Neural progenitor cell (in vitro differentiated cells): ENCODE results near the gene NSMF. TPM values are rescaled to one million over a fixed set of nuclear protein-coding genes. Genes with fewer than 3 reads are reported as not detected.

ENCODE experiments used
- DNase-seq: peaks from one replicate; pipeline ENCODE4 v3.0.0-alpha.2; 2016; ENCODE audit warnings: low spot score
- H2AFZ ChIP-seq: fragments of 200-600 bp; sonication (generic); replicated peaks from 2 replicates; pipeline ENCODE4 v1.6.1; 2016; ENCODE audit warnings: antibody characterized with exemption
- H3F3A ChIP-seq: fragments of 200-600 bp; sonication (generic); 2 replicates; pipeline ENCODE4 v1.6.1; 2016; ENCODE audit warnings: antibody characterized with exemption, low read depth
- H3K27ac ChIP-seq: fragments of 200-600 bp; sonication (generic); 2 replicates; pipeline ENCODE4 v1.5.1; 2016; ENCODE audit warnings: mild to moderate bottlenecking
- H3K27me3 ChIP-seq: fragments of 200-600 bp; sonication (generic); 2 replicates; pipeline ENCODE4 v1.6.1; 2016; ENCODE audit warnings: mild to moderate bottlenecking, moderate library complexity
- H3K36me3 ChIP-seq: fragments of 200-600 bp; sonication (generic); 2 replicates; pipeline ENCODE4 v1.5.1; 2016
- H3K4me1 ChIP-seq: fragments of 200-600 bp; sonication (generic); 2 replicates; pipeline ENCODE4 v1.6.1; 2016; ENCODE audit warnings: mixed run types
- H3K4me2 ChIP-seq: fragments of 200-600 bp; sonication (generic); 2 replicates; pipeline ENCODE4 v1.6.1; 2016
- H3K4me3 ChIP-seq: fragments of 200-600 bp; sonication (generic); 2 replicates; pipeline ENCODE4 v1.5.1; 2016
- H3K79me2 ChIP-seq: fragments of 200-600 bp; sonication (generic); 2 replicates; pipeline ENCODE4 v1.6.1; 2016; ENCODE audit warnings: low read depth
- H3K9ac ChIP-seq: fragments of 200-600 bp; sonication (generic); 2 replicates; pipeline ENCODE4 v1.6.1; 2016
- H3K9me3 ChIP-seq: fragments of 200-600 bp; sonication (generic); 2 replicates; pipeline ENCODE4 v1.5.1; 2016; ENCODE audit warnings: low read depth
- H4K20me1 ChIP-seq: fragments of 200-600 bp; sonication (generic); 2 replicates; pipeline ENCODE4 v1.6.1; 2016; ENCODE audit warnings: low read depth
- H3K27ac Mint-ChIP-seq: 3 replicates; pipeline ENCODE4 v1.8.0; 2021; ENCODE audit warnings: mixed read lengths
- H3K27me3 Mint-ChIP-seq: 2 replicates; pipeline ENCODE4 v1.8.0; 2022; ENCODE audit warnings: low read depth, mild to moderate bottlenecking, inconsistent platforms, moderate library complexity, mixed read lengths; ENCODE audit not compliant: insufficient read depth
- H3K36me3 Mint-ChIP-seq: 3 replicates; pipeline ENCODE4 v1.8.0; 2021; ENCODE audit warnings: mixed read lengths
- H3K4me1 Mint-ChIP-seq: 3 replicates; pipeline ENCODE4 v1.8.0; 2021; ENCODE audit warnings: mixed read lengths
- H3K4me3 Mint-ChIP-seq: 3 replicates; pipeline ENCODE4 v1.8.0; 2021; ENCODE audit warnings: mild to moderate bottlenecking, moderate library complexity, mixed read lengths
- H3K9me3 Mint-ChIP-seq: 3 replicates; pipeline ENCODE4 v1.8.0; 2020; ENCODE audit warnings: mixed read lengths
- EZH2 ChIP-seq: fragments of 200-600 bp; sonication (generic); IDR thresholded peaks from 2 replicates; pipeline ENCODE4 v1.6.1; 2017; ENCODE audit warnings: antibody characterized with exemption, mild to moderate bottlenecking, moderate library complexity
- EZH2phosphoT487 ChIP-seq: fragments of 200-600 bp; sonication (generic); IDR thresholded peaks from 2 replicates; pipeline ENCODE4 v1.6.1; 2017; ENCODE audit warnings: antibody characterized with exemption
- total RNA-seq: library from RNA; depleted of rRNA; stranded (reverse); fragments of >200 nt; gene quantifications from 2 replicates; pipeline ENCODE4 v1.2.3, GENCODE V29; 2015; ENCODE audit warnings: low replicate concordance
- TF ChIP-seq, protein P1 (sequence below): fragments of 200-600 bp; sonication (generic); IDR thresholded peaks from 2 replicates; pipeline ENCODE4 v1.5.1; 2017; ENCODE audit warnings: antibody characterized with exemption, mild to moderate bottlenecking

NSMF gene
- total RNA-seq, 1 donor from 2014 or later: 17.1 TPM

- peak overlapping the region; percentile 96 for H2AFZ ChIP-seq
- H3K36me3 ChIP-seq: no peaks in the 10 kb centered on the region
- H3K27ac ChIP-seq: no peak overlapping the region
- peaks cover 7% of the 10 kb centered on the region for H3K4me1 Mint-ChIP-seq
- no peak overlapping the region for H3K27ac Mint-ChIP-seq
- no peaks in the 10 kb centered on the region for H3K36me3 Mint-ChIP-seq
- peaks cover 32% of the 10 kb centered on the region for H3K79me2 ChIP-seq
- DNase-seq: no peak
- H3K9ac ChIP-seq: no peak overlapping the region
- peak overlapping the region; percentile 87 for H3K4me3 ChIP-seq
- H3K27me3 Mint-ChIP-seq: peaks cover 8% of the 10 kb centered on the region
- H3K4me2 ChIP-seq: peak overlapping the region; percentile 82
- H3K4me1 ChIP-seq: peaks cover 5% of the 10 kb centered on the region
- H3K27me3 ChIP-seq: peaks cover 32% of the 10 kb centered on the region
- H3F3A ChIP-seq: peaks cover 14% of the 10 kb centered on the region
- H3K9me3 ChIP-seq: no peaks in the 10 kb centered on the region
- peaks cover 3% of the 10 kb centered on the region for H3K9me3 Mint-ChIP-seq
- TF ChIP-seq EZH2phosphoT487 (no peak), EZH2 (peak; percentile 42)
- TF ChIP-seq, protein P1, sequence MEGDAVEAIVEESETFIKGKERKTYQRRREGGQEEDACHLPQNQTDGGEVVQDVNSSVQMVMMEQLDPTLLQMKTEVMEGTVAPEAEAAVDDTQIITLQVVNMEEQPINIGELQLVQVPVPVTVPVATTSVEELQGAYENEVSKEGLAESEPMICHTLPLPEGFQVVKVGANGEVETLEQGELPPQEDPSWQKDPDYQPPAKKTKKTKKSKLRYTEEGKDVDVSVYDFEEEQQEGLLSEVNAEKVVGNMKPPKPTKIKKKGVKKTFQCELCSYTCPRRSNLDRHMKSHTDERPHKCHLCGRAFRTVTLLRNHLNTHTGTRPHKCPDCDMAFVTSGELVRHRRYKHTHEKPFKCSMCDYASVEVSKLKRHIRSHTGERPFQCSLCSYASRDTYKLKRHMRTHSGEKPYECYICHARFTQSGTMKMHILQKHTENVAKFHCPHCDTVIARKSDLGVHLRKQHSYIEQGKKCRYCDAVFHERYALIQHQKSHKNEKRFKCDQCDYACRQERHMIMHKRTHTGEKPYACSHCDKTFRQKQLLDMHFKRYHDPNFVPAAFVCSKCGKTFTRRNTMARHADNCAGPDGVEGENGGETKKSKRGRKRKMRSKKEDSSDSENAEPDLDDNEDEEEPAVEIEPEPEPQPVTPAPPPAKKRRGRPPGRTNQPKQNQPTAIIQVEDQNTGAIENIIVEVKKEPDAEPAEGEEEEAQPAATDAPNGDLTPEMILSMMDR: peak; percentile 1
- peaks cover 6% of the 10 kb centered on the region for H4K20me1 ChIP-seq
- peak overlapping the region; percentile 77 for H3K4me3 Mint-ChIP-seq
Measured at GRCh38 chr9:137423514-137424291, 35.4 kb downstream of the NSMF start.

- Histone ChIP-seq H2AFZ (peak within 1 kb of the TSS; percentile 96), H3K27me3 (peaks cover 32% of the 10 kb centered on the region), H3K4me2 (peak within 1 kb of the TSS; percentile 99), H3F3A (peaks cover 14% of the 10 kb centered on the region), H3K4me3 (peak within 1 kb of the TSS; percentile 87), H3K4me1 (peaks cover 5% of the 10 kb centered on the region), H3K36me3 (no peaks in the 10 kb centered on the region), H3K9me3 (no peaks in the 10 kb centered on the region), H3K79me2 (peaks cover 39% of the 10 kb centered on the region), H3K9ac (peak within 1 kb of the TSS; percentile 55), H3K27ac (no peak within 1 kb of the TSS), H4K20me1 (peaks cover 6% of the 10 kb centered on the region)
- Mint-ChIP-seq H3K4me1 (peaks cover 7% of the 10 kb centered on the region), H3K36me3 (no peaks in the 10 kb centered on the region), H3K4me3 (peak within 1 kb of the TSS; percentile 92), H3K27me3 (peaks cover 8% of the 10 kb centered on the region), H3K27ac (peak within 1 kb of the TSS; percentile 50), H3K9me3 (peaks cover 3% of the 10 kb centered on the region)
- peak; percentile 98 for DNase-seq
- no peak for TF ChIP-seq EZH2
- no peak for TF ChIP-seq EZH2phosphoT487
- TF ChIP-seq, protein P1: peak; percentile 60
Measured at GRCh38 chr9:137422604-137423513, 36.3 kb downstream of the NSMF start, which contains the start of the genes EXD3 and NOXA1. Gene EXD3 (minus strand): TSS chr9:137423162. CDS start chr9:137395357, 27,805 bp downstream. Gene NOXA1 (plus strand): TSS chr9:137423393. CDS start chr9:137423530, 137 bp downstream.

DNA sequence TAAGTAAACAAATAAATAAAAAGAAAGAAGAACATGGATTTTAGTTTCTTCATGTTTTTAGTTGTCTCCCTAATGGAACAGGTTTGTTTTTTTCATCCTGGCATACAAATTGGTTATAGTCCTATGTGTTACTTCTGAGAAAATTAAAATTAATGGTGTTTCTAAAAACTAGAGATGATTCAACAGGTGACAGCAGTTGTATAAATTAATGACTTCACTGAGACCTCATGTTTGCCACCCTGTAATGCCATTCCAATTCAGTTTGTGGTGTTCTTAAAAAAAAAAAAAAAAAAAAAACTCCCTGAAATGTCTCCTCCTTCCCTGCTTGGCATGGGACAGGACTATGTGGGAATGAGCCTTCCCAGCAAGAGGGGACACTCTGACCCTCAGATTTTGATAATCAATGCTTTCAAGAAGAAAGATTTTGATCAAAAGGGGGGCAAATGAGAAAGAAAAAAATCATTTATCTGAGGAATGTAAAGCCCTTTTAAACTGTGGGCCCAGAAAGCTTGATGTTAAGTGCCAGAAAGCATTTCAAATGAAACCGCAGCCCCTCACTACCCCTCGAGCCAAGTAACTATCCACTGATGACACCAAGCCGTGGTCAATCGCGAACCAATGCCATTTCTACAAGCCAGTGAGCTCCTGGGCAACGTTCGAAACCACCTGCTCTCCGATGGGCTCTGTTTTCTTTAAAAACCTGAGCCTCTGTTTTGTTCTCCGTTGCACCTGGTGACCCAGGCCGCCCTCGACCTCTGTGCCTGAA lies 37.1 kb downstream of the NSMF start:
- Histone ChIP-seq H3K4me2 (peak overlapping the region; percentile 99), H3K9ac (peak overlapping the region; percentile 55), H3K27ac (no peak overlapping the region), H2AFZ (peak overlapping the region; percentile 87), H3F3A (peaks cover 14% of the 10 kb centered on the region), H3K36me3 (no peaks in the 10 kb centered on the region), H3K9me3 (no peaks in the 10 kb centered on the region), H4K20me1 (peaks cover 6% of the 10 kb centered on the region), H3K4me3 (peak overlapping the region; percentile 87), H3K4me1 (peaks cover 5% of the 10 kb centered on the region), H3K79me2 (peaks cover 39% of the 10 kb centered on the region), H3K27me3 (peaks cover 32% of the 10 kb centered on the region)
- Mint-ChIP-seq H3K27me3 (peaks cover 8% of the 10 kb centered on the region), H3K4me3 (peak overlapping the region; percentile 92), H3K36me3 (no peaks in the 10 kb centered on the region), H3K27ac (peak overlapping the region; percentile 50), H3K9me3 (peaks cover 3% of the 10 kb centered on the region), H3K4me1 (peaks cover 7% of the 10 kb centered on the region)
- DNase-seq: no peak
- TF ChIP-seq EZH2 (no peak), EZH2phosphoT487 (no peak)
- TF ChIP-seq, protein P1: no peak
